Naive B cell (primary cell): ENCODE results near the gene GJC2. TPM values are rescaled to one million over a fixed set of nuclear protein-coding genes. Genes with fewer than 3 reads are reported as not detected.

ENCODE experiments used
- ATAC-seq, 2 donors: fragments of 150-1000 bp; cut with Tn5 transposase; 2 replicates each; pipeline ENCODE4 v1.10.0; 2021; ENCODE audit warnings: low read depth in 2 of 2, mild to moderate bottlenecking in 2 of 2, moderate library complexity in 2 of 2
- DNase-seq: peaks from one replicate; pipeline ENCODE4 v3.0.0; 2022
- H3K27ac Mint-ChIP-seq, 6 donors: one replicate each; pipeline ENCODE4 v1.8.0; 2020 to 2022; ENCODE audit warnings: mild to moderate bottlenecking in 6 of 6, mixed read lengths in 6 of 6, moderate library complexity in 5 of 6, inconsistent platforms in 2 of 6
- H3K27me3 Mint-ChIP-seq, 3 donors: one replicate each; pipeline ENCODE4 v1.8.0; 2021 to 2022; ENCODE audit warnings: mixed read lengths in 3 of 3, mild to moderate bottlenecking in 1 of 3
- H3K36me3 Mint-ChIP-seq, 2 donors: one replicate each; pipeline ENCODE4 v1.8.0; 2020 to 2022; ENCODE audit warnings: mixed read lengths in 2 of 2, inconsistent platforms in 1 of 2, mild to moderate bottlenecking in 1 of 2
- H3K4me1 Mint-ChIP-seq, 3 donors: one replicate each; pipeline ENCODE4 v1.8.0; 2020 to 2022; ENCODE audit warnings: mixed read lengths in 3 of 3, inconsistent platforms in 1 of 3, mild to moderate bottlenecking in 1 of 3, moderate library complexity in 1 of 3
- H3K4me3 Mint-ChIP-seq, 8 donors: one replicate each; pipeline ENCODE4 v1.8.0; 2020 to 2022; ENCODE audit warnings: mild to moderate bottlenecking in 8 of 8, mixed read lengths in 8 of 8, moderate library complexity in 8 of 8, inconsistent platforms in 2 of 8
- H3K9me3 Mint-ChIP-seq, 7 donors: one replicate each; pipeline ENCODE4 v1.8.0; 2020 to 2022; ENCODE audit warnings: mixed read lengths in 7 of 7, mild to moderate bottlenecking in 5 of 7, inconsistent platforms in 2 of 7, moderate library complexity in 1 of 7
- polyA plus RNA-seq, 6 donors: library from polyadenylated mRNA; unstranded; fragments of 300-500 nt; fragmentation: Illumina TruSeq; gene quantifications; one replicate each; pipeline ENCODE4 v1.2.3, GENCODE V29; 2021; ENCODE audit warnings: low read depth in 6 of 6

The GJC2 gene
- polyA plus RNA-seq, 6 donors from 2014 or later = not detected

DNA sequence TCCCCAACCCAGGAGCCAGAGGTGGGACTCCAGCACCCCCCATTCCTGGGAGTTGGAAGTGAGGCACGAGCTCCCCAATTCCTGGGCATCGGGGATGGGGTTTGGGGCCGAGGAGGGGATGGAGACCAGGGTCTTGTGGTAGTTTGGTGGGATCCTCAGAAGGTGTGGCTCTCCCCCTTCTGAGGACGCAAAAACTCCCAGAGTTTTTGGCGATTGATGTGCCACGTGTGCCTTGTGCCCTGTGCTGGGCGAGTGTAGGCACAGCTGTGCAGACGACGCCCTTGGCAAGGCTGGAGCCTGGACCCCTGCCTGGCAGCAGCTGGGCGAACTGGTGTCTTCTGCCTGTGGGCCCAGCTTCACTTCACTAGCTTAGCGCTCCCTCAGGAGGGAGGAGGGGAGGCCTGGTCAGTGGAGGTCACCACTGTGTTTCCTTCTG is 7.0 kb upstream of the GJC2 start:
- peaks cover 0 to 2% (median 0%) of the 10 kb centered on the region in 7 donors for H3K9me3 Mint-ChIP-seq
- no peaks in the 10 kb centered on the region for H3K27me3 Mint-ChIP-seq
- H3K4me1 Mint-ChIP-seq = peaks cover 30 to 49% (median 45%) of the 10 kb centered on the region in 3 donors
- ATAC-seq (no peak), DNase-seq (no peak)
- peak overlapping the region in 7 of 8 donors; percentile 32 to 89 (median 64) for H3K4me3 Mint-ChIP-seq
- no peaks in the 10 kb centered on the region for H3K36me3 Mint-ChIP-seq
- H3K27ac Mint-ChIP-seq = peak overlapping the region in 1 of 6 donors; percentile 26

DNA sequence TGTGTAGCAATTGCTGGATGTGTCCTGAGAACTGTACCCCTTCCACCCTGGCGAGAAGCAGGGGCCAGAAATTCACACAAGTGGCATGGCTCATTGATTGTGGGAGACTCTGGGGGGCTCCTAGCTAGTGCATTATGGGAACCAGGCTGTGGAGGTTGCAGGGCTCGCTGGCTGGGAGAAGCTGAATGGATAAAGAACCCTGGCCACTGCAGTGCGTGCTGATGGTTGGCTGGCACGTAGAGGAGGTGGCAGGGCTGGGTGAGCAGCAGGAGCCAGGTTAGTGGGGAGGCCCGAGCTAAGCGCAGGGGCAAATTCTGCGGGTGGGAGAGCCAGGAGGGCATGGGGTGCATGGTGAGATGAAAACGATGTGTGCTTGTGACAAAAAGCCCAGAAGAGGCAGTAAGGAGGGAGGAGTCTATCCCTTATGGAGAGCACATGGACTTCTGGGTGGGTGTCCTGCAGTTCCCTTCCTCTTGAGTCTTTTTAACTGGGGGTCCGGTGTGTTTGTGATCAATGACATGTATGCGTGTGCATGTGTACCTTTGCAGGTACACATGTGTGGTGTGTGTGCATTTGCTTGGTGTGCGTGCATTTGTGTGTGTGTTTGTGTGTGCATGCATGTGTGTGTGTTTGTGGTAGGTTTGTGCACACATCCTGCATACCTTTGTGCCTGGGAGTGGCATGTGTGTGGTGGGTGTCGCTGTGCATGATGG is 6.1 kb upstream of the GJC2 start:
- ATAC-seq = no peak
- Mint-ChIP-seq H3K27ac (peak overlapping the region in 3 of 6 donors; percentile 24 to 57 (median 26)), H3K9me3 (peaks cover 0 to 2% (median 0%) of the 10 kb centered on the region in 7 donors), H3K27me3 (no peaks in the 10 kb centered on the region), H3K4me3 (peak overlapping the region in 6 of 8 donors; percentile 15 to 89 (median 54)), H3K36me3 (no peaks in the 10 kb centered on the region), H3K4me1 (peaks cover 22 to 41% (median 39%) of the 10 kb centered on the region in 3 donors)
- DNase-seq = no peak

DNA sequence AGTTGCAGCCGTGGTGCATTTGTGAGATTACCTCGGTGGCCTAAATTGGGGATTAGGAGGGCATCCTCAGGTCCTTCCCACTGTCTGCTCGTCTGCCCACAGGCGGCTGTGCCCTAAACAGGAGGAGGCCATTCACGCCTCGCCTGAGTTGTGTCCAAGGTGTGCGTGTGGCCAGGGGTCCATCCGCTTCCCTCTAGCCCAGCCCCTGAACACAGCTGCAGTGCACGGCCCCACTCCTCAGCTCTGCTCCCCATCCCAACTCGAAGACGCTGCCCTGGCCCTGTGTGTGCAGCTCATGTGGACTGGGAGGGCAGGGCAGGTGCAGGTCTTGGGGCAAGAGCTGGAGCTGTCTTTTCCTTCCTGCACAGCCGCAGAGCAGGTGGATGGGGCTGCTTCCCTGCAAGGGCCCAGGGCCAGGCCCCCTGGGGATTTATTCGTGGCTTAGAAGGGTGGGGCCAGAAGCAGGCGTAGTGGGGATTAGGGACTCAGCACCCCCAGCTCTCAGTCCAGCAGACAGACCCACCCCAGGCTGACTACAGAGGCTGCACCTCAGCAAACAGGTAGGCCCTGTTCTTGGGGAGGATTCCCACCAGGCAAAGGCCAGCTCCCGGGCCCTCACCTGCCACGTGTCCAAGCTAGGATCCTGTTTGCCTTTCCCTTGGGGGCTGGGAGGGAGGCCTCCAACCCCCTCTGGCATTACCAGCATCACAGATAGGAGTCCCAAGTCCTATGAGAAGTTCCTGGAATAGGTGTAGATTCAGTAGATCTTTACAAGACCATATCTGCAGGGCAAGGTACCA is 5.3 kb upstream of the GJC2 start:
- Mint-ChIP-seq H3K4me1 (peaks cover 22 to 39% (median 38%) of the 10 kb centered on the region in 3 donors), H3K36me3 (no peaks in the 10 kb centered on the region), H3K9me3 (peaks cover 0 to 2% (median 0%) of the 10 kb centered on the region in 7 donors), H3K27ac (peak overlapping the region in 3 of 6 donors; percentile 38 to 83 (median 57)), H3K4me3 (peak overlapping the region in 2 of 8 donors; percentile 12 to 84), H3K27me3 (no peaks in the 10 kb centered on the region)
- ATAC-seq (no peak), DNase-seq (no peak)

DNA sequence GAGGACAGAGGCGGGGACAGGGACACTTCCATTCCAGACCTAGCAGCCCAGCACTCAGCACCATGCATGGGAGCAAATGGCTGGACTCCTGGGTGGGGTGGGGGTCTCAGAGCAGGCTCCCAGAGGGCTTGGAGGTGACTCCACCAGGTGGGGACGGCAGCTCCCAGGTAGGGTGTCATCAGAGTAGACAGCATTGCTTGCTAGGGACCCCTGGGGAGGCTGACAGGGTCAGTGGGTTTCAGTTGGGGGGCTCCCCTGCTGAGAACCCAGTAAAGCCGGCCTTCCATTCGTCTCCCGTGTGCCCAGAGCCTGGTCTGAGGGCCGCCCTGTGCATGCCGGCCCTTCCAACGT is 4.8 kb upstream of the GJC2 start:
- H3K4me3 Mint-ChIP-seq = no peak overlapping the region

DNA sequence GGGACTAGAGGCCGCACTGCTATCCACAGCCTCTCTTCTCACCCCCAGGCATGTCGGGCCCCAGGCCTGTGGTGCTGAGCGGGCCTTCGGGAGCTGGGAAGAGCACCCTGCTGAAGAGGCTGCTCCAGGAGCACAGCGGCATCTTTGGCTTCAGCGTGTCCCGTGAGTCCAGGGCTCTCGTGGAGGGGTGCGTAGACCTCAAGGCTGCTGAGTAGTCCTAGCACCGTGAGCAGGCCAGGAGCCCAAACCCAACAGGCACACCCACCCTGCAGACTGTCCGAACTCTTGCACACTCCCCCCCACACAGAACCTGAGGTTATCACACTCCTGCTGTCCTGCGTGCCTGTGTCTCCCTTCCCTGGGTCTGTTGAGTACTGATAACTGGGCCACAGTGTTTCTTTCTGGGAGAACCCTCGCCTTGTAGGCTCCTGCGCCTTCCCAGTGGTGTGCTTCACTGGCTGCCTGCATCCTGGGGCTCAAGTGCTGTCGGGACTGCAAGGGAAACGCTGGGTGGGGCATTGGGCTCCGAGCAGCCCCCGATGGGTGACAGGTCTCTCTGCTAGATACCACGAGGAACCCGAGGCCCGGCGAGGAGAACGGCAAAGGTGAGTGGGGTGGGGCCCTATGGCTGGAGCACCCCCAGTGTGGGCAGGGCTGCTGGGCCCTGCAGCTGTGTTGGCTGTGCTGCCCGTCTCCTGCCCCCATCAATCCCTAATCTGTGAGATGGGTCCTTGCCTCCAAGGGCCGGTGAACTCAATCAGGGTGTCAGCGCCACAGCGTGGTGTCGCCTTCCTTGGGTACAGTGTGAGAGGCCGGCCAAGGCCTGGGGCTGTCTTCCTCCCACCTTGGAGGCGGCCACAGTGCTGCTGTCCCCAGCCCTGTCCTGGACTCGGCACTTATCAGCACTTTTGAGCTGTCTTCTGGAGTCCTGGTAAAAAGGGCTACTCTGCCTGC is 4.0 kb upstream of the GJC2 start:
- DNase-seq (no peak), ATAC-seq (no peak)
- no peaks in the 10 kb centered on the region for H3K27me3 Mint-ChIP-seq
- no peaks in the 10 kb centered on the region for H3K9me3 Mint-ChIP-seq
- H3K4me3 Mint-ChIP-seq = no peak overlapping the region
- no peaks in the 10 kb centered on the region for H3K36me3 Mint-ChIP-seq
- peaks cover 18 to 36% (median 32%) of the 10 kb centered on the region in 3 donors for H3K4me1 Mint-ChIP-seq
- no peak overlapping the region for H3K27ac Mint-ChIP-seq

More for the DNA sequence above, 4.8 kb upstream of the GJC2 start:
- peaks cover 18 to 39% (median 32%) of the 10 kb centered on the region in 3 donors for H3K4me1 Mint-ChIP-seq
- no peak for ATAC-seq
- peak overlapping the region in 1 of 6 donors; percentile 83 for H3K27ac Mint-ChIP-seq
- H3K36me3 Mint-ChIP-seq = no peaks in the 10 kb centered on the region
- DNase-seq = no peak
- no peaks in the 10 kb centered on the region for H3K9me3 Mint-ChIP-seq
- no peaks in the 10 kb centered on the region for H3K27me3 Mint-ChIP-seq

DNA sequence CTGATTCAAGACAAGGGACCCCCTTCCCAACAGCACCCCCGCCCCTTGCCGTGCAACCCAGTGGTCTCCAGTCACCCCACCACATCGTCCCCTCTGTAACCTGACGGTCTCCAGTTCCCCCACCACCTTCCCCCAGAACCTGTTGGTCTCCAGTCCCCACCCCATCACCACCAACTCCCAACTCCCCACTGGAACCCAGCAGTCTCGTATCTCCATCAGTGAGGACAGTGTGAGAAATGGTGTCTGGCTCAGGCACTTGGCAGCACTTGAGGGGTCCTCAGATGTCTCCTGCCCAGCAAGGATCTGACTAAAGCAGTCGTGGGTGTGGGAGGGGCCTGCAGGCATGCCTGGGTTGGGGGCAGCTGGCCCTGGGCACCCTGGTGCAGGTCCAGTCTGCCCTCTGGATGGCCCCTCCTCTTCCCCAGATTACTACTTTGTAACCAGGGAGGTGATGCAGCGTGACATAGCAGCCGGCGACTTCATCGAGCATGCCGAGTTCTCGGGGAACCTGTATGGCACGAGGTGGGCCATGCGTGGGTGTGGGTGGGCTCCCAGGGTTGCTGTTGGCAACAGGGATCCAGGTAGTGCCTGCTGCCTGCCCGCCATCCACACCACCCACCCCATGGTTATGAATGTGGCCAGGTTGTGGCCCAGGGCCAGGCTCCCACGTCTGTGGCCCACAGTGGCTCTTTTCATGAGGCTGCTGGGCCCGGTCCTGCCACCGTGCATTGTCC is 3.1 kb upstream of the GJC2 start:
- Mint-ChIP-seq H3K27me3 (no peaks in the 10 kb centered on the region), H3K9me3 (no peaks in the 10 kb centered on the region), H3K27ac (no peak overlapping the region), H3K4me1 (peaks cover 18 to 33% (median 24%) of the 10 kb centered on the region in 3 donors), H3K36me3 (no peaks in the 10 kb centered on the region), H3K4me3 (no peak overlapping the region)
- ATAC-seq = no peak
- no peak for DNase-seq

- H3K4me3 Mint-ChIP-seq = no peak overlapping the region
- ATAC-seq = no peak
- peaks cover 18 to 32% (median 21%) of the 10 kb centered on the region in 3 donors for H3K4me1 Mint-ChIP-seq
- no peak for DNase-seq
- no peaks in the 10 kb centered on the region for H3K27me3 Mint-ChIP-seq
- H3K27ac Mint-ChIP-seq = peak overlapping the region in 1 of 6 donors; percentile 6
- no peaks in the 10 kb centered on the region for H3K9me3 Mint-ChIP-seq
- no peaks in the 10 kb centered on the region for H3K36me3 Mint-ChIP-seq
These were observed 2.5 kb upstream of the GJC2 start for GRCh38 chr1:228147151-228147693.

DNA sequence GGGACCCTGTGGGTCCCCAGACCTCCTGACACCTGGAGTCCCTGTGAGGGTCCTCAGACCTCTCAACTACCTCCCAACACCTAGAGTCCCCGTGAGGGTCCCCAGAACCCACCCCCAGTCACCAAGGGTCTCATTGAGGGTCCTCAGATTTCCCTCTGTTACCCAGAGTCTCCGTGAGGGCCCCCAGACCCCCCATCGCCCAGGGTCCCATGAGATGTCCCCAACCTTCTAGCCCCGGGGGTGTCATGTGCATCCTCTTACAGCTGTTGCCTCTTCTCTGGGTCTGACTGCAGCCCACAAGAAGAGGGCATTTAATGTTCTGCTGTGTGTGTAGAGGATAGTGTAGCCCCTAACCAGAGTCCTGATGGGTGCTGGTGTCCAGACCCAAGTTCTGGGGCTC is 2.0 kb upstream of the GJC2 start:
- no peak for DNase-seq
- Mint-ChIP-seq H3K36me3 (no peaks in the 10 kb centered on the region), H3K4me3 (no peak overlapping the region), H3K9me3 (no peaks in the 10 kb centered on the region), H3K27me3 (no peaks in the 10 kb centered on the region), H3K4me1 (peaks cover 15 to 27% (median 20%) of the 10 kb centered on the region in 3 donors), H3K27ac (peak overlapping the region in 1 of 6 donors; percentile 6)
- ATAC-seq = no peak

- H3K27ac Mint-ChIP-seq = no peak overlapping the region
- ATAC-seq = no peak
- peaks cover 10 to 21% (median 17%) of the 10 kb centered on the region in 3 donors for H3K4me1 Mint-ChIP-seq
- H3K9me3 Mint-ChIP-seq = no peaks in the 10 kb centered on the region
- no peak for DNase-seq
- H3K27me3 Mint-ChIP-seq = no peaks in the 10 kb centered on the region
- no peak overlapping the region for H3K4me3 Mint-ChIP-seq
- H3K36me3 Mint-ChIP-seq = no peaks in the 10 kb centered on the region
These were observed 1.4 kb upstream of the GJC2 start for GRCh38 chr1:228148196-228148861.

DNA sequence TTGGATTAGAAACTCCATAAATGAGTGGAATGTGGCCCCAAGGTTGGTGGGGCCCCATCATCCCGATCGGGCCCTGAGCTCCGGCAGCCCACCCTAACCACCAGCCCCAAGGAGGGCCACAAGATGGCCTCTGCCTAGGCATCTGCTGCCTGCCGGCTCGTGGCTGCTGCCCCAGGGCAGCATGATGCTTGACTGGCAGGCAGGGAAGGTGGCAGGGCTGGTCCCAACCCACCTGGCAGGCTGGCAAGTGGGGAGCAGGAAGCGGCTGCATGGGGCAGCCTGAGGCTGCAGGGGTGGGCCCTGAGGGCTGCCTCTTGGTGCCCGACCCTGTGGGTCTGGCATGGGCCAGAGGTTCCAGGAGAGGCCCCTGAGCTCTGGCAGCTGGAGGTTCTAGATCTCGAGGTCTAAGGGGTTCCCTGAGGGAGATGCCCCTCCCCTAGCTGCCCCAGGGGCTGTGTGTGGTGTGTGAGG is 760 bp upstream of the GJC2 start:
- Mint-ChIP-seq H3K4me3 (no peak overlapping the region), H3K36me3 (no peaks in the 10 kb centered on the region), H3K4me1 (peaks cover 3 to 15% (median 10%) of the 10 kb centered on the region in 3 donors), H3K27me3 (no peaks in the 10 kb centered on the region), H3K9me3 (no peaks in the 10 kb centered on the region), H3K27ac (no peak overlapping the region)
- no peak for ATAC-seq
- no peak for DNase-seq

- H3K4me1 Mint-ChIP-seq = peaks cover 0 to 8% (median 8%) of the 10 kb centered on the region in 3 donors
- no peaks in the 10 kb centered on the region for H3K27me3 Mint-ChIP-seq
- H3K4me3 Mint-ChIP-seq = no peak overlapping the region
- DNase-seq = no peak
- H3K36me3 Mint-ChIP-seq = no peaks in the 10 kb centered on the region
- ATAC-seq = peak in 1 of 2 donors; percentile 21
- no peaks in the 10 kb centered on the region for H3K9me3 Mint-ChIP-seq
- H3K27ac Mint-ChIP-seq = no peak overlapping the region
These were observed 360 bp downstream of the GJC2 start for GRCh38 chr1:228150120-228150460.
